SIG-M5 treated with dmso at 0.1 percent for 504 hours (cell line): ENCODE data around the gene DBH.
A peak's percentile ranks its signal among the peaks of the same experiment; 100 is the strongest.

Experiments used
- DNase-seq: peaks from one replicate; lab custom pipeline; 2025; ENCODE audit not compliant: unreplicated experiment; lab: John Stamatoyannopoulos, UW

The DBH gene

GRCh38 chr9:133681658-133682306 lies 45.6 kb downstream of the DBH start:
- no peak for DNase-seq

- DNase-seq = no peak
These were observed 46.8 kb downstream of the DBH start for GRCh38 chr9:133682818-133683585.

DNA sequence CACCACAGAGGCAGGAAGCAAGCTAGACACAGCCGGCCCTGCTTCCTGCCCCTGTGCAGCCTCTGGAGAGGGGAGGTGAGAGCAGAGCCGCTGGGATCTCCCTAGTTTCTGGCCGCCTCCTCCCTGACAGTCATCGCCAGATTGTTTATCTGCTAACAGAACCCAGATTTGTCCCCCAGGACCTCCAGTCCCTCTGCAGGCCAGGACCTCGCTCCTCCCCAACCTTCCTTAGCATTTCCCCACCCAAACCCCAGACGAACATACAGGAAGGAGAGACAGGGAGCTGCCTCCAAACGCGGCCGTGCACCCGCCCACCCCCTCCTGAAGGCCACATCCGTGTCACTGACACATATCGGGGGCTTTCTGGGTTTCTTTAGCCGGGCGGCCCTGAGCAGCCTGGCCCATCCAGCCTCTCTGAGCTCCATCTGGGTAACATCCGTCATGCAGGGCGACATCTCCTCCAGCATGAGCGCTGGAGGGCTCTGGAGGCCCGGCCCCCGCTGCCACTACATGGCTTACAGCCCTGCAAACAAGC lies 47.5 kb downstream of the DBH start:
- no peak for DNase-seq

DNA sequence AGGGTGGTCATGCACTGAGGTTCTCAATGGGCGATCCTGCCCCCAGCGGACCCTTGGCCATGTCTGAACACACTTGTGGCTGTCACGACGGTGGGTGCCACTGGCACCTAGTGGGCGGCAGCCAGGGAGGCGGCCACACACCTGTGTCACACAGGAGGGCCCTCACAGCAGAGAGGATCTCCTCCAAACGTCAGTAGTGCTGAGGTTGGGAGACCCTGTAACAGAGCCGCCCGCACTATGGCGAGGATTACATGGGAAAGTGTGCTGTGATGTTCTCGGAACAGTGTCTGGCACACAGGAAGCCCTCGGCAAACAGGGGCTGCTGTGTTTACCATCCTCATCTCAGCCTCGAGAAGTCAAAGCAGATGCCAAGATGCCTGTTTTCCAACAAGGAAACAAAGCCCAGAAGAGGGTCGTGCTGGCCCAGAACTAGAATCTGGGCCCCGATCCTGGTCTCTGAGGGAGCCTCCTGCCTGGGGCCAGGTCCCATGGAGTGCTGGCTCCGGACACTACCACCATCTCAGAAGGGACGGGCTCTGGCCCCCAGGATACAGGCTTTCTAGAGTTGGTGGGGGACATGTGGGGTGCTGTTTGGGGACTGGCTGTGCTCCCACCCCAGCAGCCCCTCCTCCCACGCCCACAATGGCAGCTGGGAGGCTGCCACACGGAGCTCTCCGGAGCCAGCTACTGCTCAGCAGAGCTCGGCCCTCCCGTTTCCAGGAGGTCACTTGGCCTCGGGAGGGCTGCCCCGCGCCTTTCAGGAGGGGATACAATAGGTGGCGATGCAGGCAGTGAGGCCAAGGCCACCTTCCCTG lies 48.2 kb downstream of the DBH start:
- DNase-seq = no peak

- DNase-seq = no peak
These were observed 48.8 kb downstream of the DBH start for GRCh38 chr9:133684936-133685361.

- no peak for DNase-seq
These were observed 49.8 kb downstream of the DBH start for GRCh38 chr9:133685653-133686609.

DNA sequence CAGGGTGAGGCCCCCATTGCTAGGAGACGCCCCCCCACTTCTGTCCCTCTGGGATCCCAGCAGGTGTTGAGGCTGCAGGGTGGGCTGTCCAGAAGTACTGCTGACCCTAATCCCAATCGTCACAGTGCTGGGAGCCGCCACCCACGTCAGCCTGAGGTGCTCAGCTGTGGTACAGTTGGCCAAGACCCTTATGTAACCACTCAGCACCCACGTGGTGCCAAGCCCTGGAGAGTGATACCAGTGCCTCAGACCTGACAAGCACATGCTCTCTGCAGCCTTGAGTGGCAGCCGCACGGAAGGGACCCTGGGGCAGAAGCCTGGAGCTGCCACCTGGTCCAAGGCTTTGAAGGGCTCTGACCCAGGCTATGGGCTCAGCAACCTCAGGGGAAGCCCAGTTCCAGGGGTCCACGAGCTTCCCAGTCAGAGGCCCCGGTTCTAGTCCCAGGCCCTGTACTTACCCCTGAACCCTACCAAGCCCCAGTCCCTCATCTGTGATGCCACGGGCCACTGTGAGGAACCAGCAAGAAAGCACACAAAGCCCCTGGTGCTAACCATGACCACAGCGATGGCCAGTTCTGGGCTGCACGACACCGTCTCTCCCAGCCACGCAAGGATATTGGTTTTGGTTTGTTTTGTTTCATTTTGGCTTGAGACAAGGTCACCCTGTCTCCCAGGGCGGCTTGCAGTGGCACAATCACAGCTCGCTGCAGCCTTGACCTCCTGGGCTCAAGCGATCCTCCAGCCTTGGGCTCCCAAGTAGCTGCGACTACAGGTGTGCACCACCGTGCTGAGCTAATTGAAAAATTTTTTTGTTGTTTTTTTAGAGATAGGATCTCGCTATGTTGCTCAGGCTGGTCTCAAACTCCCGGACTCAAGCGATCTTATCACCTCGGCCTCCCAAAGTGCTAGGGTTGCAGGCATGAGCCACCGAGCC lies 50.7 kb downstream of the DBH start:
- no peak for DNase-seq

DNA sequence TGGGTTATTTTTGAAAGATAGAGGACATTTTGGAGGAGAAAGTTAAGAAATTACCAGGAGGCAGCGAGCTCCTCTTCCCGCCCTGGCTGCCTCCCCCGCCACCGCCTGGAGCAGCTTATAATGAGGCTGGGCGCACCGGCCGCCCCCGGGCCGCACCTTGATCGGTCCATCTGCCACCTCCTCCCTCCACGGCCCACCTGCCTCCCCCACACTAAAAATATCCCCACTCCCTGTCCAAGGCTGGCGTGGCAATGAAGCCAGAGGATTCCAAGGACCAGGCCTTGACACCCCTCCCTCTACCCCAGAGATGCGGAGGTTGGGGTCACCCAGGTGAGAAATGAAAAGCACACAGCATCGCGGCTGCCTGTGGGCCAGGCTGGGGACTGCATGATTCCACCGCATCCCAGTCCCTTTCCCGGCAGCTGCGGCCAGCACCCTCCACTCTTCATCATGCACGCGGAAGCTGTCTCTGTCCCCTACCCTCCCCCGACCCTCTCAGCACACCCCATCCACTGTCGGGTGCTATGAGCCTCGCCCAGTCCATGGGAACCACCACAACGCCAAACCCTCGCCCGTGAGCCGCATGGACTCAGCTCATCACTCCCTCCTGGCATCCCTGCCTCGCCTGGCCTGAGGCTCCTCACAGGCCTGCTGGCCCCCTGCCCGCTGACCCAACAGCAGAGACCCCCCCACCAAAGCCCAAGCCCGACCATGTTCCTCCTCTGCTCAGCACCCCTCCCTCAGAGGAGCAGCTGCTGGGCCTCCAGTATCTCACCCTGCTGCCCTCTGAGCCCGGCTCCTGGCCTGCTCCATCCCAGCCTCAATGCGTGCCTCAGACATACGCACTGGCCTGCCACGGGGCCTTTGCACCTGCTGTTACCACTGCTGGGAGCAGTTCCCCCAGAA lies 51.9 kb downstream of the DBH start:
- no peak for DNase-seq

DNA sequence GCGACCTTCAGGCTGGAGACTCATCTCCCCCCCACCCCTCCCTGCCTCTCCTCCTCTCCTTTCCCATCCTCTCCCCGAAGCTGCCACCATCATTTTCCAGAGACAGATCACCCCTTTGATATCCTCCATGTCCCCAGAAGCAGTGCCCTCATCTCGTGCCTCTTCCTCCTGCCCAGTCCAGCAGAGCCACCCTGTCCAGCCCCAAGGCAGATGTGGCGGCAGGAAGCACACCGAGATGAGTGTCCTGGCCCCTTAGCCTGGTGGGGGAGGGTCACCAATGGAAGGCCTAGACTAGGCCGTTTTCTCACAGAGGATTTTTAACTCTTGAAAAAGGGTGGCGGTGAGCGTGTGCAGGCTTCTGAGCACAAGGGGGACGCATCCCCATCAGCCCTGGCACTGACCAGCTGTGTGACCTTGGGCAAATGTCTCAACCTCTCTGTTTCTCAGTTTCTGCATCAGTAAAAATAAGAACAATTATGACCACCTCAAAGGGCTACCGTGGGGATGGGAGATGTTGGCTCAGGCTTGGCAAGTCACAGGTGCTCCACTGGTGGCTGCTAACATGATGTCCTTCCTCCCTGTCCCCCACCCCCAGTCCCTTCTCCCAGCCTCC lies 53.1 kb downstream of the DBH start:
- no peak for DNase-seq

DNA sequence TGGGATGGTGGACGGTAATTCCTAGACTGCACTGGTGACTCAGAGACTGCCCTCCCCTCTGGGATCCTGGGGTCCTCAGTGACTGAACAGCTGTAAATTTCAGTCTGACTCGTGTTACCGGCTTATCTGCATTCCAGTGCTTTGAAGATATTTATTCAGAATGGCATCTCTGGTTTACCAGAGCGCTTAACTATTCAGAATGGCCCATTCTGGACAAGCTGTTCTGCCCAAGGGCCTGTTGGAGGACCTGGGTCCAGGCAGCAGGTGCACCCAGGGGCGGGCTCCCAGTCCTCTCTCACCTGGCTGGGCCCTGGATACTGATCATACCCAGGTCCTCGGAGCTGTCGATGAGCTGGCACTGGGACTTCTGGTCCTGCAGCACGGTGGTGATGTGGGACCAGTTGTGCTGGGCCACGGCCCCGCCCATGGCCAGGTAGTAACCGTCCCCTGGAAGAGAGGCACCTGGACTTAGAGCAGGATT lies 54.0 kb downstream of the DBH start:
- peak; percentile 4 for DNase-seq

- DNase-seq = no peak
These were observed 55.0 kb downstream of the DBH start for GRCh38 chr9:133691191-133691590.

DNA sequence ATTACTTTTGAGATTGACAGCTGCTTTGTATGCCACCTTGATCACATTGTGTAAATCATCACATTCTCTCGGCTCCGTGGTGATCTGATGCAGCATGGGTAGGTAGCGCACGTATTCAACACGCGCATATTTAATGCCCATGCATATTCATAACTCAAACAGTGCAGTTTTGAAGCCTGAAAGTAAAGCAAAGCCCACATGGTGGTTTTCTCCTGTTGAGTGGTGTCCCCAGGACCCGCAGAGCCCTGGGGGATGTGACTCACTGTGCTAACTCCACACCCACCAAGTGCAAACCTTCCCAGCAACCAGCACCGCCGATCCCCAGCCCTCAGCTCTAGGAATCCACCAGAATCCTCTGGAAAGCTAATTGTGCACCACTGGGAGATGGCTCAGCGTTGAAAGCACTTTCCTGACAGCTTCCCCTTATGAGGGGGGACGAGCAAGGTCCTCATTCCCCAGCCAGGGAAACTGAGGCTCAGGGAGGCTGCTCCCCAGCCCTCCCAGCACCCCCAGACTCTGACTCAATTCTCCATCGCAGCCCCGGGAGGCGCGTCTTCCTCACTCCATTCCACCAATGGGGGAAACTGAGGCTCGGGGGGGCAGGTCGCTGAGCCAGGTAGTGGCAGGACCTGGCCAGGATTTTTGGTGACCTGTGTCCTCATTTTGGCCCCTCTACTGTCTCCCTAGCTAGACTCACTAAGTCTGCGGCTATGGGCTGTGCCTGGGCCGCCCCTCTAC lies 55.6 kb downstream of the DBH start:
- DNase-seq = no peak

GRCh38 chr9:133692364-133692985 lies 56.3 kb downstream of the DBH start:
- DNase-seq = no peak

- no peak for DNase-seq
These were observed 57.0 kb downstream of the DBH start for GRCh38 chr9:133693116-133693515.

DNA sequence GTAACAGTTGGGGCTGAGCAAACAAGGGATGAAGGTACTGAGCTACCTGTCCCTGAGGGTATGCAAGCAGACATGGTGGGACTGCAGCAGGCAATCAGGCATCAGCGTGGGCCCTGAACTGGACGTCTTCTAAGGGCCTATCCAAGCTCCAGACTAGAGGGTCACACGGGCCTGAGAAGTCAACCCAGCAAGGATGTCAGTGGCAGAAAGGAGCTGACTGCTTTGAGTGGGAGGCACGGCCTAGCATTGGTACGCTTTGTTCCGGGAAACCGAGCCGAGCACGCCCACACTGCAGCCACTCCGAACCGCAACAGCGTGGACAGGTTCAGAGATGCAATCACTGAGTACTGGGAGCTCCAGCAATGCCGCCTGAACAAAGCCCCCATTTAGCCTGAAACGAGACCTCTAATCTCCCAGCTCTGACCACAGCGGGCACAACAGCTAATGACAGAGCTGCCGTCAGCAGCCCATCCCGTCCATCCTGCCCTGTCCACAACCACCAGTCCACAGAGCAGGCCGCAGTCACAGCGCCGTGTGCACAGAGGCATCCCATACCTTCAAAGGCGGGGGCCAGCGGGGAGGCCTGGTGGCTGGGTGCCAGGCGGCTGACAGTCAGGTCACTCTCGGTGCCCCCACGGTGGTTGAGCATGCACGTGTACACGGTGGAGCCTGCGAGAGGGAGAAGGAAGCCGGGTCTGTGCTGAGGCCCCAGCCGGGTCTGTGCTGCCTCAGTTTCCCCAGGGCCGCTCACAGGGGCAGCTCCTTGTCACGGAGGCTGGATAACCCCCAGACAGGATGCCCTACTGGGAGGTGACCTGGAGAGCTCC lies 57.8 kb downstream of the DBH start:
- no peak for DNase-seq

- no peak for DNase-seq
These were observed 58.5 kb downstream of the DBH start for GRCh38 chr9:133694686-133695085.
